T-helper 1 cell treated with Interleukin-12 subunit alpha and Interleukin-12 subunit beta and Interleukin-4 antibody, amounts not matched to agents 30 μg/mL and 1 μg/mL, for 36 hours (primary cell): ENCODE measurements around the gene METTL27.

Experiments
- H3K27ac Mint-ChIP-seq: one replicate; pipeline ENCODE4 v1.8.0; 2021; ENCODE audit warnings: mild to moderate bottlenecking, mixed read lengths
- H3K27me3 Mint-ChIP-seq: one replicate; pipeline ENCODE4 v1.8.0; 2021; ENCODE audit warnings: low read depth, mixed read lengths
- H3K36me3 Mint-ChIP-seq: one replicate; pipeline ENCODE4 v1.8.0; 2021; ENCODE audit warnings: low read depth, mixed read lengths
- H3K4me1 Mint-ChIP-seq: one replicate; pipeline ENCODE4 v1.8.0; 2021; ENCODE audit warnings: low read depth, mixed read lengths
- H3K4me3 Mint-ChIP-seq: one replicate; pipeline ENCODE4 v1.8.0; 2021; ENCODE audit warnings: mild to moderate bottlenecking, moderate library complexity, mixed read lengths
- H3K9me3 Mint-ChIP-seq: one replicate; pipeline ENCODE4 v1.8.0; 2021; ENCODE audit warnings: mixed read lengths

Gene METTL27

GRCh38 chr7:73876973-73877372 lies 34.7 kb upstream of the METTL27 start:
- H3K9me3 Mint-ChIP-seq = no peaks in the 10 kb centered on the region
- H3K27ac Mint-ChIP-seq = no peak overlapping the region
- no peaks in the 10 kb centered on the region for H3K36me3 Mint-ChIP-seq
- no peak overlapping the region for H3K4me3 Mint-ChIP-seq
- no peaks in the 10 kb centered on the region for H3K4me1 Mint-ChIP-seq
- no peaks in the 10 kb centered on the region for H3K27me3 Mint-ChIP-seq

GRCh38 chr7:73876361-73876760 lies 34.0 kb upstream of the METTL27 start:
- Mint-ChIP-seq H3K36me3 (no peaks in the 10 kb centered on the region), H3K9me3 (no peaks in the 10 kb centered on the region), H3K27ac (no peak overlapping the region), H3K27me3 (no peaks in the 10 kb centered on the region), H3K4me3 (no peak overlapping the region), H3K4me1 (no peaks in the 10 kb centered on the region)

DNA sequence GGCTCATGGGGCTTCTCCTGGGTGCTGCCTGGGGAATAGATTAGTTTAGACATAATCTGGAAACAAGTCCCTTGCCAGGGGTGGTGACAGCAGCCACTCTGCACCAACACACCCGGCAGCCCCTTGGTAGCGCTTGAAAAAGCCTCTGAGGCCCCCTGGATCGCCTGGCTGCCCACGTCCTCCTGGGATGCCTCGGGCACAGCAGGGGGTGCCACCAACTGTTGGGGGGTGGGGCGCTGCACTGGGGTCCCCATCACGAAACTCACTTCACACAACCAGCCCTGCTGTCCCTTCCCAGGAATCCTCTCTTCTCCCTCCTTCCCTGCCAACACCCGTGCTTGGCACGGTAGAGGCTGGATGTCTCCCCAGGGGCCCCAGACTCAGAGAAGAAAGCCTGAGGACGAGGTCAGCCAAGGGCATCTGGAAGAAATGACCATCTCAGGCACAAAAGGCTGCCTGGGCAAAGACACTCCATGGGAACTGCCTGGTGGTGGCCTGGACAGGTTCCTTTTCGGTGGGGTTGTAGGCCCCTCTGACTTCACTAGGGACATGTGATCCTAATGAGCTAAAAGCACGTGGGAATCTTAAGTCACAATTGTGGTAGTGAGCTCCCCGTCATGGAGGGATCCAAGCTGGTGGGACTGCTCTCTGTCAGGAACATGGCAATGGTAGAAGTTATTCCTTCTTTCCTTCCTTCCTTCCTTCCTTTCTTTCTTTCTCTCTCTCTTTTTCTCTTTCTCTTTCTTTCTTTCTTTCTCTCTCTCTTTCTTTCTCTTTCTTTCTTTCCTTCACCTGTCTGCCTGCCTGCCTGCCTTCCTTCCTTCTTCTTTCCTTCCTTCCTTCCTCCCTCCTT lies 30.0 kb upstream of the METTL27 start:
- Mint-ChIP-seq H3K36me3 (no peaks in the 10 kb centered on the region), H3K27ac (no peak overlapping the region), H3K27me3 (no peaks in the 10 kb centered on the region), H3K4me1 (no peaks in the 10 kb centered on the region), H3K4me3 (no peak overlapping the region), H3K9me3 (no peaks in the 10 kb centered on the region)

- no peak overlapping the region for H3K4me3 Mint-ChIP-seq
- H3K27ac Mint-ChIP-seq = no peak overlapping the region
- no peaks in the 10 kb centered on the region for H3K27me3 Mint-ChIP-seq
- H3K9me3 Mint-ChIP-seq = no peaks in the 10 kb centered on the region
- no peaks in the 10 kb centered on the region for H3K36me3 Mint-ChIP-seq
- H3K4me1 Mint-ChIP-seq = no peaks in the 10 kb centered on the region
Measured at GRCh38 chr7:73871163-73872011, 29.1 kb upstream of the METTL27 start.

DNA sequence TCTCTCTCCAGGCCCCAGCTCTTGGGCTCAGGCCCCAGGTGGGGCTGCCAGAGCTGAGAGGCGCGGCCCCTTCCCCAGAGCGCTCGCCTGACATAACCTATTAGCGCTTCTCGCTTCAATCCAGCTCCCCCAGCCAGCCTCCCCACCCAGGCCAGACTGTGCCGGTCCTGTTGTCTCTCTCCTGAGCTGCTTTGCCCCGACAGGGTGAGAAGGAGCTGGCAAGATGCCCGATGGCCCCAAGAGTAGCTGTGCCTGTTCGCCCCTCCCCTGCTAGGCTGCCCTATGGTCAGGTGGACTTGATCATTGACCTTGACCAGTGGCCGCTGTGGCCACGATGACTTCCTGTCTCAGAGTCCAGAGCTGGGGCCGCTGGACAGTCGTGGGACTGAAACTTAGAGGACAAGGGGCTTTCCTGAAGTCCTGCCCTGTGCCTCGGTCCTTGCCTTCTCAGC lies 27.8 kb upstream of the METTL27 start:
- H3K36me3 Mint-ChIP-seq = no peaks in the 10 kb centered on the region
- no peak overlapping the region for H3K4me3 Mint-ChIP-seq
- H3K27ac Mint-ChIP-seq = no peak overlapping the region
- H3K27me3 Mint-ChIP-seq = no peaks in the 10 kb centered on the region
- H3K4me1 Mint-ChIP-seq = no peaks in the 10 kb centered on the region
- no peaks in the 10 kb centered on the region for H3K9me3 Mint-ChIP-seq

GRCh38 chr7:73869011-73869798 lies 26.9 kb upstream of the METTL27 start:
- Mint-ChIP-seq H3K4me1 (no peaks in the 10 kb centered on the region), H3K27me3 (no peaks in the 10 kb centered on the region), H3K4me3 (no peak overlapping the region), H3K27ac (no peak overlapping the region), H3K9me3 (no peaks in the 10 kb centered on the region), H3K36me3 (no peaks in the 10 kb centered on the region)

DNA sequence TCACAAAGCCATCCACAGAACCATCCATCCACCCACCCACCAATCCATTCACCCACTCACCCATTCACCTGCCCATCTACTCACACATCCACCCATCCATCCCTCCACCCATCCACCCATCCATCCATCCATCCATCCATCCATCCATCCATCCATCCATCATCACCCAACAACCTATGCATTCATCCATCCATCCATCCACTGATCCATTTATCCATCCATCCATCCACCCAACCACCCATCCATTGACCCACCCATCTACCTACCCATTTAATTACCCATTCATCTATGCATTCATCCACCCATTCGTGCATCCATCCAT lies 24.1 kb upstream of the METTL27 start:
- Mint-ChIP-seq H3K27me3 (no peaks in the 10 kb centered on the region), H3K9me3 (no peaks in the 10 kb centered on the region), H3K36me3 (no peaks in the 10 kb centered on the region), H3K4me3 (no peak overlapping the region), H3K4me1 (no peaks in the 10 kb centered on the region), H3K27ac (no peak overlapping the region)

- no peak overlapping the region for H3K27ac Mint-ChIP-seq
Measured at GRCh38 chr7:73865738-73866445, 23.6 kb upstream of the METTL27 start.

GRCh38 chr7:73864981-73865711 lies 22.8 kb upstream of the METTL27 start:
- Mint-ChIP-seq H3K4me3 (no peak overlapping the region), H3K36me3 (no peaks in the 10 kb centered on the region), H3K4me1 (no peaks in the 10 kb centered on the region), H3K9me3 (no peaks in the 10 kb centered on the region), H3K27me3 (no peaks in the 10 kb centered on the region), H3K27ac (no peak overlapping the region)

More at GRCh38 chr7:73865738-73866445, 23.6 kb upstream of the METTL27 start:
- Mint-ChIP-seq H3K27me3 (no peaks in the 10 kb centered on the region), H3K36me3 (no peaks in the 10 kb centered on the region), H3K4me1 (no peaks in the 10 kb centered on the region), H3K4me3 (no peak overlapping the region), H3K9me3 (no peaks in the 10 kb centered on the region)

GRCh38 chr7:73861305-73861704 lies 19.0 kb upstream of the METTL27 start:
- Mint-ChIP-seq H3K4me3 (no peak overlapping the region), H3K36me3 (no peaks in the 10 kb centered on the region), H3K9me3 (no peaks in the 10 kb centered on the region), H3K4me1 (no peaks in the 10 kb centered on the region), H3K27me3 (peaks cover 19% of the 10 kb centered on the region), H3K27ac (no peak overlapping the region)

GRCh38 chr7:73860859-73861258 lies 18.5 kb upstream of the METTL27 start, which contains the start of gene TMEM270:
Gene TMEM270 (plus strand): TSS chr7:73861159. CDS start chr7:73861195, 36 bp downstream.
- H3K27me3 Mint-ChIP-seq = peaks cover 19% of the 10 kb centered on the region
- H3K4me3 Mint-ChIP-seq = no peak within 1 kb of the TSS
- H3K27ac Mint-ChIP-seq = no peak within 1 kb of the TSS
- H3K36me3 Mint-ChIP-seq = no peaks in the 10 kb centered on the region
- no peaks in the 10 kb centered on the region for H3K9me3 Mint-ChIP-seq
- peaks cover under 1% of the 10 kb centered on the region for H3K4me1 Mint-ChIP-seq

GRCh38 chr7:73858807-73859206 lies 16.5 kb upstream of the METTL27 start:
- Mint-ChIP-seq H3K36me3 (no peaks in the 10 kb centered on the region), H3K27me3 (peaks cover 26% of the 10 kb centered on the region), H3K9me3 (no peaks in the 10 kb centered on the region), H3K4me1 (peaks cover 5% of the 10 kb centered on the region), H3K27ac (no peak overlapping the region), H3K4me3 (no peak overlapping the region)

DNA sequence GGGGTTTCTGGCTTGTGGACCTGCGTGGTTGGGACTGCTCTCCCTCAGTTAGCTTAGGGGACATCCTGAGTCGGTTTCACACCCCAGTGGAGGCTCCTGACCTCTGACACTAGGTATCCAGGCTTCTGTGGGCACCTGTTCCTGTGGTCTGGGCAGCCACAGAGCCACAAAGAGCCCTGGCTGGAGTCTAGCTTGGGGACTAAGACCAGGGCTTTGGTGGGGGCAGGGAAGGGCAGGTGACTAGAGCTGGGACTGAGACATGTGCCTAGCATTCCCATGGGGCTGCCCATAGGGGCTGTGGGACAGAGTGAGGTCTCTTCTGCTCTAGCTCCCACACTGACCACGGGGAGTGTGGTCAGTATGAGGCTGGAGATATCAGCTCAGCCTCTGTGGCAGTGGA lies 14.6 kb upstream of the METTL27 start:
- H3K4me1 Mint-ChIP-seq = peaks cover 9% of the 10 kb centered on the region

More for the DNA sequence above, 14.6 kb upstream of the METTL27 start:
- Mint-ChIP-seq H3K4me3 (no peak overlapping the region), H3K27ac (no peak overlapping the region), H3K27me3 (peaks cover 31% of the 10 kb centered on the region), H3K9me3 (no peaks in the 10 kb centered on the region), H3K36me3 (no peaks in the 10 kb centered on the region)
